ENCODE data around the gene MRC2.

GRCh38 chr17:62723842-62724241 is 96.4 kb downstream of the MRC2 start:
- TF ChIP-seq, protein P1, sequence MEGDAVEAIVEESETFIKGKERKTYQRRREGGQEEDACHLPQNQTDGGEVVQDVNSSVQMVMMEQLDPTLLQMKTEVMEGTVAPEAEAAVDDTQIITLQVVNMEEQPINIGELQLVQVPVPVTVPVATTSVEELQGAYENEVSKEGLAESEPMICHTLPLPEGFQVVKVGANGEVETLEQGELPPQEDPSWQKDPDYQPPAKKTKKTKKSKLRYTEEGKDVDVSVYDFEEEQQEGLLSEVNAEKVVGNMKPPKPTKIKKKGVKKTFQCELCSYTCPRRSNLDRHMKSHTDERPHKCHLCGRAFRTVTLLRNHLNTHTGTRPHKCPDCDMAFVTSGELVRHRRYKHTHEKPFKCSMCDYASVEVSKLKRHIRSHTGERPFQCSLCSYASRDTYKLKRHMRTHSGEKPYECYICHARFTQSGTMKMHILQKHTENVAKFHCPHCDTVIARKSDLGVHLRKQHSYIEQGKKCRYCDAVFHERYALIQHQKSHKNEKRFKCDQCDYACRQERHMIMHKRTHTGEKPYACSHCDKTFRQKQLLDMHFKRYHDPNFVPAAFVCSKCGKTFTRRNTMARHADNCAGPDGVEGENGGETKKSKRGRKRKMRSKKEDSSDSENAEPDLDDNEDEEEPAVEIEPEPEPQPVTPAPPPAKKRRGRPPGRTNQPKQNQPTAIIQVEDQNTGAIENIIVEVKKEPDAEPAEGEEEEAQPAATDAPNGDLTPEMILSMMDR (IDR thresholded peaks at IDR 0.05; ENCODE audit: borderline replicate concordance, extremely low read depth, low read length, poor library complexity, severe bottlenecking) = no peak
- no peak for TF ChIP-seq EZH2 (IDR thresholded peaks at IDR 0.05; ENCODE audit: borderline replicate concordance, low read depth, low read length, severe bottlenecking)
